Measurements from ENCODE around the gene ADAM12.
"Not testable (repeated sequence)": the region's sequence is repeated elsewhere in the genome, so short reads cannot be mapped to it uniquely, and the experiment has no call there.

ADAM12 gene

DNA sequence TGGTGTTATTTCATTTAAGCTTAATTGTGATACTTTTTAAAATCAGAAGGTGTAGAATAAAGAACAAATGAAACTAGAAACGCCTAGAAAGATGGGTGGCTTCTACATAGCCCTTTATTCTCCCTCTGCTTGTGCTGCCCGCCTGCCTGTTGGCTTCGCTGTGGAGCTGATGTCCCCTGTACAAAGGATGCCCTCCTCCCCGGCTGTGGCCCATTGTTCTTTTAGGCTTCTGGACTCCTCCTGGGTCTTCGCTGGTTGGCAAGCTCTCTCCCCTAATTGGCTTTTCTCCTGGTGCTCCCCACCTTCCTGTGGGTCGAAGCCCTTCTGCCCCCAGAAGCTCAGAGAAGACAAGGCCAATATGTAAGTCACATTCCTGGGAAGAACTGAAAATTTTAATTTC, 393.7 kb downstream of the ADAM12 start:
- DNase-seq: no peak

DNA sequence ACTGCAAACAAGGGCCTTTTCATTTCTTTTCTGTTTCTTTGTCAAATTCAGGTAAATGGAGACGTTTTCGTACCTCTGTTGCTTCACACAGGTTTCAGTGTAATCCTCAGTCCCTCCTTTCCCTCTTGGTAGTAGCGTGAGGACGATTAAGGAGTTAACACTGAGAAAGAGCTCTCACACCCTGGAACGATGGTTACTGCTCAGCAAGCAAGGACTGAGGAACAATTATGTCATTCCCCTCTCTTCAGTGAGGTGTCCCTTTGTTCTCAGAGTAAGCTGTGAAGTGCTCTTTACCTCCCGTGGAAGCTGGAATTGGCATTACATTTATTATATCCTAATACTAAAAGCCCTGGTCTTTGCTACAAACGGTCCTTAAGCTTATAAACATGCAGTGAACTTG, 396.0 kb downstream of the ADAM12 start:
- DNase-seq: no peak

DNA sequence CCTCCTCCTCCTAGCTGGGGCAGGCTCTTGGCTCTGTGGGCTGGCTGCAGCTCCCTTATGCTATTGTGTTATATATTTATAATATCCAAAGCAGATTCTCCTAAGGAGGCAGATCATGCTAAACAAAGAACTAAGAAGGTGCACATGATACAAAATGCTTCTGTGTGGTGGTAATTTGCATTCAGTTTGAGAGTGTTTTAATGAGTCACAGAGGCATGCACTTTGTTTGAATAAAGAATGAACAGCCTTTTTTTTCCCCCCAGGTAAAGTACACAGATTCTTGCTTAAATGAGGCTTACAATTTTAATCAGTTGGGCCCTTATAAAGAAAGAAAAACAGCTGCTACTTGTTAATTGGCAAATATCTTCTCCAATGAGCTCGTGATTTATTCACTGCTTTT, 396.9 kb downstream of the ADAM12 start:
- DNase-seq: no peak

DNA sequence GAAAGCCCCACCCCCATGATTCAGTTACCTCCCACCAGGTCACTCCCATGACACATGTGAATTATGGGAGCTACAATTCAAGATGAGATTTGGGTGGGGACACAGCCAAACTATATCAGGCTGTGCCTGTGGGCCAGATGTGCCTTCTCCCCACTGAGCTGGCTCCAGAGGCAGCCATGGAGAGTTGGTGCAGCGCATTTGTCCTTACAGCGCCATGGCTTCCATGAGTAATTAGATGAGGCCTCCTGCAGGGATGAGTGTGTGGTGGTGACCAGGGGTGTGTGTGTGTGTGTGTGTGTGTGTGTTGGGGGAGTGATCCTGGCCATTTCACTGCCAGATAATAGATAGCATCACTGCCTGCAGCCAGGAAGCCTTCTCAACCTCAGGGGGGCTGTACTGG, 397.3 kb downstream of the ADAM12 start:
- no peak for DNase-seq

DNA sequence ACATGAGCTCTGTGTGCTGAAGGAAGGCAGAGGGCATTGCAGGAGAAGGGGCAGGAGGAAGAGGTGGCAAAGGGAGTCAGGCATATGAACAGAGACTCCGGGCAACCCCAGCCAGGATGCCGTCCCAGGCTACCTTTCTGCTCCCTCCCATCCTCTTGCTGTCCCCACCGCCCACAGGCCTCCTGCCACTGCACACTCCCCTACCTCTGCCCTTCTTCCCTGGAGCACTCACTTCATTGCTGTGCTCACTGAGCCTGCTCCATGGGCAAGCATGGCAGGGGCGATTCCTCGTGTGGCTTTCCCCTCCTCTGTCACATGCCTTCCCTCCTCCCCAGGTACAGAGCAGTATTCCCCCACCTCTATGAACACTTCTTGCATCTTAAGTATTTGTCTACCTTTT, 398.5 kb downstream of the ADAM12 start:
- no peak for DNase-seq

DNA sequence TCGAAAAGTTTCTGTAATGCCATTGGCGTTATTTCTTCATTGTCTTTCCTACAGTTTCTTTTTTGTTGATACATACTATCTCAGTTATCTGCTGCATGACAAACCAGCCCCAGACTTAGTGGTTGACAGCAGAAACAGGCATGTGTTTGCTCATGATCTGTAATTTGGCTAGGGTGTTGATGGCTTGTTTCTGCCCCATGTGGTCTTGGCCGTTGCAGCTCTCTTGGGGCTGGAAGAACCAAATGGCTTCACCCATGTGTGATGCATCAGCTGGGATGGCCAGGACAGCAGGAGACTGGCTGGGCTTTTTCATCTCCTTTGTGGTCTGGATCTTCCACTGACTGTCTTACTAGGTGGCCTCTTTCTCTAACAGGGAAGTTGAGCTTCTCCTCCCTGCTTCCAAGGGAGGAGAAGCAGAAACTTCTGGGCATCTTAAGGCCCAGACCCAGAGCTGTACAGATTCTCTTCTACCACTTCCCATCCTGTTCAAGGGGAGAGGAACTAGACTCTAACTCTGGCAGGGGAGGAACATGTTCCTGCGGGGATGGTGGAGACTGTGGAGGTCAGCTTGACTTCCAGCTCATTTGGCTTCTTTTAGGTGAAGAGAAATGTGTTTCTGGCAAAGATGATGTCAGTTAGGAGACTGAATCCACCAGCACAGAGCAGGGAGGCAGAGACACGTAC, 402.6 kb downstream of the ADAM12 start:
- no peak for DNase-seq

DNA sequence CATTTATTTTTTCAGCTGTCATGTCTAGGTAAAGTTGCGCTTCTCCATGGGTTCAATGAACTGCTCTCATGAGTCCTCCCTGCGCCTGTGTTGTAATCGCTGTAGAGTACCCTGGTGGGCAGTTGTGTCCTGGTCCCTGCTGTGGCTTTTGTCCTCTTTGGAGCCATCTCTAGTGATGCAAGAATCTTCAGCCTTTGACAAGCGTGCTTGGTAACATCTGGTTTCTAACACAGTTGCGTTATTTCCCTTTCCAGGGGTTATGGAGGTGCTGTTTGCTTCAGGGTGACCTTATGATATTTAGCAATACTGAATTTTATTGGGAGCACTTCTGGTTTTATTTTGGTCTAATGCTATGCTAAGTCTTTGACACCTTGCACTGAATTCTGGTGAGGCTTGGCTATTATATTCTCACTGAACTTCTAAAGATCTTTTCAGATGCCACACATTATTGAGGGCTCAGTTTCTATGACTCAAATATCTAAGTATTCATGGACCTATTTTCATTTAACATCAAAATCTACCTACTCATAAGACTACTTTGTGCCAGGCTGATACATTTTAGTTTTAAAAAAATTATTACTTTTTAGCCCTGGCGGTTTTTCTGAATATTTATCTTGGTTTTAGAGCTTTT, 403.3 kb downstream of the ADAM12 start:
- no peak for DNase-seq

DNA sequence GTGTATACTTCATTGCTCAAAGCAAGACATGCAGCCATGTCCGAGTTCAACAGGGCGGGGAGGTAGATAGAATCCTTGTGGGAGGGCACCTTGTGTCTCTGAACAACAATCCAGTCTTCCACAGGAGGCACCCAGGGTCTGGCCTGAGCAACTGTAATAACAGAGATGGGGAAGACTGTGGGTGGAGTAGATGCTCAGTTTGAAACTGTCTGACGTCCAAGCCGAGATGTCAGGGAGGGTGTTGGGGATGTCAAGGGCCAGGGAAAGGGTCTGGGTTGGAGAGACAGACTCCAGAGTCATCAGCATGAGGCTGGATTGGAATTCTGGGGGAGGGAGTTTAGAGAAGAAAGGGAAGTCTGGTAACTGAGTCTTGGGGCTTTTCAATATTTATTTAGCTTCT, 403.9 kb downstream of the ADAM12 start:
- DNase-seq: no peak

DNA sequence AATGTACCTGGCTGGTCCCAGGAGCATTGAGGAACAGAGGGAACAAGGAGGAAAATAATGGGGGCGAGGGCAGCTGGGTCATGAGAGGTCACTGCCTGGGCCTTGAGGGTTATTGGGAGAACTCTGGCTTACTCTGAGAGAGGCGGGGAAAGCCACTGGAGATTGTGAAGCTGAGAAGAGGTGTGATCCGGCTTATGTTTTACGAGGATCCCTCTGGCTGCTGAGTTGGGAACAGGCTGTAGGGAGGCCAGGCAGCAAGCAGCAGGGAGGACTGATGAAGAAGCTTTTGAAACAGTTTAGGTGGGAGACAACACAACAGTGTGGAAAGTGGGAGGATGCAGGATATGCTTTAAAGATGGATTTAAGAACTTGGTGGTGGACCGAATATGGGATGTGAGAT, 404.6 kb downstream of the ADAM12 start:
- DNase-seq: no peak

DNA sequence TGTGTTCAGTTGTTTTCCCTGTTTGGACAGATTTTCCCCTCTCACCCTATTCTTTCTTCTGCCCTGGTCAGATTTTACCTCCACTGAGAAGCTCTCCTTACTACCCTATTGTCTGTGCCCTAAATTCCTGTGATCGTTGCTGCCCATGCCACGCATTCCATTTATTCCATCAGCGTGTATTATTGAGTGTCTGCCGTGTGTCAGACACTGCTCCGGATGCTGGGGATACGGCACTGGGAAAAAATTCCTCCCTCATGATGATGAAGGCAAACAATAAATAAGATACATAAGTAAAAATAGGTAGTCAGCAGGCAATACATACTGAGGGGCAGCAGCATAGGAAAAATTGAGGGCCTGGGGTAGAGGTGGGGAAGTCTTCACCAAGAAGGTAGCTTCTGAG, 405.1 kb downstream of the ADAM12 start:
- DNase-seq: no peak

DNA sequence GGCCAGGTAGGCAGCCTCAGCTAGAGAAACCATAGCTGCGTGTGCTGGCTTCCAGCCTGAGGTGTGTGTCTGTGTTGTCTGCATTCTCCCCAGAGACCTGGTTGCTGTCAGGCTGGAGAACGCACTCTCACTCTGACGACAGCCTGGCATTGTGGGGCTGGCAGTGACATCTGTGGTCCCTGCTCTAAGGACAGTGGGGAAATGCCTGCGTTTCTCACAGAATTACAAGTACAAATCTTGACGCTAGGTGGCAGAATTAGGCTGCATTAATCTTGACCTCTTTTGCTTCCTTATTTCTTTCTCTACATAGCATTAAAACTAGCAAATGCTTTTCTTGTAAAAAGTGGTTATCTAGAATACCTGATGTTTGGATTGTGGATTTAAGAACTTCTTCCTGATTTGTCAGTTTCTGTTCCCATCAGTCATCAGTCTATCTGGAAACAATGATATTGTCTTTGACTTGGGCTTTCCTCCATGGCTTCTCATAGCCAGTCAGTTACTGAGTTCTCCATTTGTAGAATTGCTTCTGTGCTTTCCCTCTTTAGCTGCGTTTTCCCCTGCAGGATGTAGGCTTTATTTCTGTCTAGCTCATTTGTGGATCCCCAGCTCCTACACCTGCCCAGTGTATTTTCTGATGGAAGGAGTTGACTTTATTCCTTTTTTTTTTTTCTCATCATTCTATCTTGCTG, 405.9 kb downstream of the ADAM12 start:
- no peak for DNase-seq

DNA sequence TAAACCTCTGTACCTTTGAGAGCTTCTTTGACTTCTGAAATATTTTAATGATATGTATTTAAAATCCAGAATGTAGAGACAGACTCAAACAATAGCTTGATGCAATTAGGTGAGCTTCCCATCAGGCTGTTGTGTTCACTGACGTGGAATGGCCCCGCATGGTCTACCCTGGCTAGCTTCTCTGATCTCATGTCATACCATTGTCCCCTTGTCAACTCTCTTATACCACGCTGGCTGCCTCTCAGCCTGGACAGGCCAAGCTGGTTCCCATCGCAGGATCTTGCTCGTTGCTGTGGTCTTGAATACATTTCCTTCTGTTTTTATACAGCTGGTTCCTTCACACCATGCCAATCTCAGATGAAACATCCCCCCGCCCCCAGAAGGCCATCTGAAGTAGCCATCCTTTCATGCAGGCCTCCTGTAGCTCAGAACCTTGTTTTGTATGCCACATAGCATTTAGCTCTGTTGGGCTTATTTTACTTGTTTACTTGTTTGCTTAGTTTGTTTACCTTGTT, 407.7 kb downstream of the ADAM12 start:
- no peak for DNase-seq

DNA sequence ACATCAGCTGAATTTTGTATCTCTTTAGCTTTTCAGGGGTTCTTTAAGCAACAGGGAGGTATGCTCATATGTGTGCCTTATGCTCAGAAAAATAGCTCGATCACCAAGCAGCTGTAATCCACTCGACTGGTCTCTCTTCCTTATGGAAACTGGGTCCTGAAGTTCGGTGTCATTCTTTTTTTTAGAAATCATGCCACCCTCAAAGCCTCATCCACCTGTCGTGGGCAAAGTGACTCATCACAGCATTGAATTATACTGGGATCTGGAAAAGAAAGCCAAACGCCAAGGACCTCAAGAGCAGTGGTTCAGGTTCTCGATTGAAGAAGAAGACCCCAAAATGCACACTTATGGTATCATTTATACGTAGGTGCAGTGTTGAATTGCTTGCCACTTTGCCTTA, 408.3 kb downstream of the ADAM12 start:
- DNase-seq: no peak

DNA sequence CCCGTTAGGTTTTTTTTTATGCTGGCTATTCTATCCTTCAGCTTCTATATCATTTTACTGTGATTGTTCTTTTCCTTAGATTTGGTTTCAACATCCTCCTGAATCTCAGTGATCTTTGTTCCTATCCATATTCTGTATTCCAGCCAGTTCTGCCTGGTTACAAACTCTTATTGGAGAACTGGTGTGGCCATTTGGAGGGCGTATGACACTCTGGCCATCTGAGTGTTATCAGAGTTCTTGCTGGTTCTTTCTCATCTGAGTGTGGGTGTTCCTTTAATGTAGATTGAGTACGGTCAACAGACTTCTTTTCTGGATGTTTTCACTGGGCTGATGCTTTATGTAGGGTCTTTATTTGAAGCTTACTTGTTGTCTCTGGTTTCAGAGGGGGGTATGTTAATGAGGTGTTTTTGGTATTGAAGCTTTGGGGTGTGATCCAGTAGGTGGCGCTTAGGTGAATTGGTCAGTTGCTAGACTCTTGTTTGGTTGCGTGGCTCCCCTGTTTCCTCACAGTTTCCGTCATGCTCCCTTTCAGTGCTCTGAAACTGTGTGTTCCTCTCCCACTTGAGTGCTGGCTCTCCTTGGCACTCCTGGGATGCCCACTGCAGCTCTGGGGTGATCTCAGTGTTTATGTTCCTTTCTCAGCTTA, 411.2 kb downstream of the ADAM12 start:
- no peak for DNase-seq

DNA sequence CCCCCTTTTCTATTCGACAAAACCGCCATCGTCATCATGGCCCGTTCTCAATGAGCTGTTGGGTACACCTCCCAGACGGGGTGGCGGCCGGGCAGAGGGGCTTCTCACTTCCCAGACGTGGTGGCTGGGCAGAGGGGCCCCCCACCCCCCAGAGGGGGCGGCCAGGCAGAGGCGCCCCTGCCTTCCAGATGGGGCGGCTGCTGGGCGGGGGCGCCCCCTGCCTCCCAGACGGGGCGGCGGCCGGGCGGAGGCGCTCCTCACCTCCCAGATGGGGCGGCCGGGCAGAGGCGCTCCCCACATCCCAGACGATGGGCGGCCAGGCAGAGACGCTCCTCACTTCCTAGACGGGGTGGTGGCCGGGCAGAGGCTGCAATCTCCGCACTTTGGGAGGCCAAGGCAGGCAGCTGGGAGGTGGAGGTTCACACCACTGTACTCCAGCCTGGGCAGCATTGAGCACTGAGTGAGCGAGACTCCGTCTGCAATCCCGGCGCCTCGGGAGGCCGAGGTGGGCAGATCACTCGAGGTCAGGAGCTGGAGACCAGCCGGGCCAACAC, 418.1 kb downstream of the ADAM12 start:
- DNase-seq: not testable (repeated sequence)

DNA sequence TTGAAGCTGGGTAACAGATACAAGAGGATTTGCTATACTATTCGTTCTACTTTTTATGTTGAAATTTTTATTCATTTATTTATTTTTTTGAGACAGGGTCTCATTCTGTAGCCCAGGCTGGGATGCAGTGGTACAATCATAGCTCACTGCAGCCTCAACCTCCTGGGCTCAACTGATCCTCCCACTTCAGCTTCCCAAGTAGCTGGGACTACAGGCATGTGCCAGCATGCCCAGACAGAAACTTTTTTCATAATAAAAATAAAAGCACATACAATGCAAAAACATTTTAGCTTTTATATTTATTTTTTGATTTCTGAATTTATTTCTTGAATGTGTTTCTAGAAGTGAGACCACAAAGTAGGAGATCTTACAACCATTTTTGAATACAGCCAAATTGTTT, 420.7 kb downstream of the ADAM12 start:
- no peak for DNase-seq

DNA sequence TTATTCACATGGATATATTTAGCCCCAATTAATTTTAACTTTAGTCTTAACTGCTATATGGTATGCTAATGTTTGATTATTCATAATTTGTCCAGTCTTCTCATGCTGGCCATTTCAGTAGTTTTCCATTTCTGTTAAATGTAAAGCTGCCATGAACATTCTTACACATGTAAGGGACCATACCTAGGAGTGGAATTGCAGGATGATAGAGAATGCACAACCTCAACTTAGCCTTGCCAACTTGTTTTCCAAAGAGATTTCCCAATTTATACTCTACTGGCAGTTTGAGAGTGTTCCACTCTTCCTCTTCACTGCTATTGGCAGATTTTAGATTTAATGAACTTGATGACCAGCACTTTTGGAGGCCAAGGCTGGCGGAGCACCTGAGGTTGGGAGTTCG, 423.7 kb downstream of the ADAM12 start:
- DNase-seq: no peak
